ENCODE measurements around the gene PELI2. TPM values are rescaled to one million over a fixed set of nuclear protein-coding genes. Genes with fewer than 3 reads are reported as not detected.

The PELI2 gene
- total RNA-seq, 1 donor from 2014 or later = 41.0 TPM

- DNase-seq = no peak
Measured at GRCh38 chr14:56247495-56248200, 129.4 kb downstream of the PELI2 start.

GRCh38 chr14:56248442-56248841, 130.2 kb downstream of the PELI2 start:
- DNase-seq = no peak

- DNase-seq = no peak
Measured at GRCh38 chr14:56261046-56261445, 142.8 kb downstream of the PELI2 start.

- DNase-seq = no peak
Measured at GRCh38 chr14:56262530-56262929, 144.3 kb downstream of the PELI2 start.

GRCh38 chr14:56268039-56268438, 149.8 kb downstream of the PELI2 start:
- DNase-seq = no peak

- no peak for DNase-seq
Measured at GRCh38 chr14:56268673-56269072, 150.5 kb downstream of the PELI2 start.

GRCh38 chr14:56270921-56271320, 152.7 kb downstream of the PELI2 start:
- no peak for DNase-seq

- DNase-seq = no peak
Measured at GRCh38 chr14:56271970-56272369, 153.8 kb downstream of the PELI2 start.

- no peak for DNase-seq
Measured at GRCh38 chr14:56273155-56273554, 154.9 kb downstream of the PELI2 start.

GRCh38 chr14:56273951-56274350, 155.7 kb downstream of the PELI2 start:
- DNase-seq = no peak

GRCh38 chr14:56274556-56274955, 156.3 kb downstream of the PELI2 start:
- no peak for DNase-seq

- DNase-seq = no peak
Measured at GRCh38 chr14:56276108-56276507, 157.9 kb downstream of the PELI2 start.

GRCh38 chr14:56278383-56278782, 160.2 kb downstream of the PELI2 start:
- no peak for DNase-seq

GRCh38 chr14:56280843-56281242, 162.6 kb downstream of the PELI2 start:
- DNase-seq = no peak

GRCh38 chr14:56282179-56282578, 164.0 kb downstream of the PELI2 start:
- no peak for DNase-seq

GRCh38 chr14:56284641-56285040, 166.4 kb downstream of the PELI2 start:
- no peak for DNase-seq

GRCh38 chr14:56289155-56289554, 170.9 kb downstream of the PELI2 start:
- no peak for DNase-seq

GRCh38 chr14:56290195-56290594, 172.0 kb downstream of the PELI2 start:
- no peak for DNase-seq

- no peak for DNase-seq
Measured at GRCh38 chr14:56292970-56293369, 174.8 kb downstream of the PELI2 start.

GRCh38 chr14:56293506-56293905, 175.3 kb downstream of the PELI2 start:
- DNase-seq = no peak

GRCh38 chr14:56294128-56294527, 175.9 kb downstream of the PELI2 start:
- no peak for DNase-seq

- DNase-seq = no peak
Measured at GRCh38 chr14:56295743-56296142, 177.5 kb downstream of the PELI2 start.

- DNase-seq = no peak
Measured at GRCh38 chr14:56297449-56297848, 179.2 kb downstream of the PELI2 start.

GRCh38 chr14:56299306-56299984, 181.2 kb downstream of the PELI2 start:
- DNase-seq = no peak

Measured in occipital lobe (tissue), 2 donors.